WTC11 (cell line): ENCODE results near the gene FBXO21.

Experiments used
- ATF1 ChIP-seq: sonication (generic); formaldehyde crosslinking; IDR thresholded peaks from 2 replicates; pipeline ENCODE4 v1.8.1; 2023; ENCODE audit warnings: mild to moderate bottlenecking, moderate library complexity, missing genetic modification reagents
- CTCF ChIP-seq: fragments of 200-600 bp; IDR thresholded peaks from 2 replicates; pipeline ENCODE4 v1.8.0; 2022; ENCODE audit warnings: antibody characterized with exemption
- FOXJ3 ChIP-seq: sonication (generic); formaldehyde crosslinking; IDR thresholded peaks from 2 replicates; pipeline ENCODE4 v1.9.0; 2021; ENCODE audit warnings: missing genetic modification reagents, mild to moderate bottlenecking, borderline replicate concordance
- HMGXB4 ChIP-seq: sonication (generic); formaldehyde crosslinking; IDR thresholded peaks from 2 replicates; pipeline ENCODE4 v1.8.1; 2023; ENCODE audit warnings: mild to moderate bottlenecking, moderate library complexity, missing genetic modification reagents
- MAX ChIP-seq: sonication (generic); formaldehyde crosslinking; IDR thresholded peaks from 2 replicates; pipeline ENCODE4 v1.8.0; 2022; ENCODE audit warnings: mild to moderate bottlenecking, missing genetic modification reagents
- MLX ChIP-seq: sonication (generic); formaldehyde crosslinking; IDR thresholded peaks from 2 replicates; pipeline ENCODE4 v1.8.1; 2023; ENCODE audit warnings: mild to moderate bottlenecking, missing genetic modification reagents, moderate library complexity
- NR1H2 ChIP-seq: sonication (generic); formaldehyde crosslinking; IDR thresholded peaks from 2 replicates; pipeline ENCODE4 v1.9.0; 2021; ENCODE audit warnings: mild to moderate bottlenecking, moderate library complexity, missing genetic modification reagents
- NR2C2 ChIP-seq: sonication (generic); formaldehyde crosslinking; IDR thresholded peaks from 2 replicates; pipeline ENCODE4 v1.8.0; 2022; ENCODE audit warnings: mild to moderate bottlenecking, missing genetic modification reagents
- NR3C1 ChIP-seq: sonication (generic); formaldehyde crosslinking; conservative IDR thresholded peaks from 2 replicates; pipeline ENCODE4 v1.8.1; 2023; ENCODE audit warnings: low read depth, mild to moderate bottlenecking, missing genetic modification reagents
- SP1 ChIP-seq: sonication (generic); formaldehyde crosslinking; conservative IDR thresholded peaks from 2 replicates; pipeline ENCODE4 v1.8.1; 2022; ENCODE audit warnings: missing genetic modification reagents
- STAT6 ChIP-seq: sonication (generic); formaldehyde crosslinking; conservative IDR thresholded peaks from 2 replicates; pipeline ENCODE4 v1.8.1; 2023; ENCODE audit warnings: mild to moderate bottlenecking, low read depth, missing genetic modification reagents, moderate library complexity
- TP53 ChIP-seq: sonication (generic); formaldehyde crosslinking; IDR thresholded peaks from 2 replicates; pipeline ENCODE4 v1.8.1; 2023; ENCODE audit warnings: mild to moderate bottlenecking, missing genetic modification reagents
- ZMAT4 ChIP-seq: fragments of 250-450 bp; sonication (Bioruptor Pico); IDR thresholded peaks from 2 replicates; pipeline ENCODE4 v1.9.0; 2021; ENCODE audit warnings: mild to moderate bottlenecking
- ZNF232 ChIP-seq: sonication (generic); formaldehyde crosslinking; IDR thresholded peaks from 2 replicates; pipeline ENCODE4 v1.8.0; 2022; ENCODE audit warnings: mild to moderate bottlenecking, missing genetic modification reagents

GRCh38 chr12:117158096-117158495 lies 32.2 kb downstream of the FBXO21 start:
- TF ChIP-seq CTCF (no peak), NR1H2 (CRISPR knock-in tag) (no peak), STAT6 (CRISPR knock-in tag) (no peak), ZNF232 (CRISPR knock-in tag) (no peak), ZMAT4 (no peak), MLX (no peak), ATF1 (CRISPR knock-in tag) (no peak), SP1 (CRISPR knock-in tag) (no peak), MAX (CRISPR knock-in tag) (no peak), NR2C2 (CRISPR knock-in tag) (no peak), FOXJ3 (CRISPR knock-in tag) (no peak), TP53 (CRISPR knock-in tag) (no peak), NR3C1 (no peak), HMGXB4 (CRISPR knock-in tag) (no peak)
